Lower lobe of right lung (tissue), 2 donors: Measurements from ENCODE around the gene WDR5. TPM values are rescaled to one million over a fixed set of nuclear protein-coding genes. Genes with fewer than 3 reads are reported as not detected.
A peak's percentile ranks its signal among the peaks of the same experiment; 100 is the strongest.
"Not testable (repeated sequence)": the region's sequence is repeated elsewhere in the genome, so short reads cannot be mapped to it uniquely, and the experiment has no call there.

Experiments used
- ATAC-seq, 2 donors: fragments of 200-7000 bp; cut with Tn5 transposase; one replicate each; pipeline ENCODE4 v1.9.1; 2020 to 2022; ENCODE audit warnings: mild to moderate bottlenecking in 2 of 2, moderate library complexity in 2 of 2
- DNase-seq: peaks from one replicate; pipeline ENCODE4 v3.0.0-alpha.2; 2020
- H3K27ac ChIP-seq: fragments of 200-600 bp; one replicate; pipeline ENCODE4 v1.8.0; 2022
- H3K27me3 ChIP-seq: fragments of 200-600 bp; one replicate; pipeline ENCODE4 v1.8.0; 2022; ENCODE audit warnings: low read depth
- H3K36me3 ChIP-seq: fragments of 200-600 bp; one replicate; pipeline ENCODE4 v1.8.0; 2022; ENCODE audit warnings: mild to moderate bottlenecking
- H3K4me1 ChIP-seq: fragments of 200-600 bp; one replicate; pipeline ENCODE4 v1.8.0; 2022
- H3K4me3 ChIP-seq: fragments of 200-600 bp; one replicate; pipeline ENCODE4 v1.8.0; 2022; ENCODE audit warnings: mild to moderate bottlenecking
- H3K9me3 ChIP-seq: fragments of 200-600 bp; one replicate; pipeline ENCODE4 v1.8.0; 2022
- intact Hi-C: fragments of 100-400 bp; cut with DNase I; formaldehyde crosslinking; loops from one replicate; pipeline ENCODE4 v1.11.0; 2022
- long read RNA-seq: library from polyadenylated mRNA; unstranded; transcript quantifications from one replicate; pipeline ENCODE4 v2.0.0, GENCODE V29; 2021
- total RNA-seq: library from RNA; stranded (reverse); fragmentation: NEBNext Ultra II Directional; extraction: Animal tissue kit (Norgen Biotek cat#: 25700); gene quantifications from one replicate; pipeline ENCODE4 v1.2.1, GENCODE V29; 2021
- TF ChIP-seq, protein P1 (sequence below): fragments of 200-600 bp; IDR thresholded peaks from one replicate; pipeline ENCODE4 v1.8.0; 2022; ENCODE audit warnings: antibody characterized with exemption, mild to moderate bottlenecking
- donor health status: DM: no; HTN: yes; CAD: no; lungs with severe emphysema.

Gene WDR5
- total RNA-seq: 22.6 TPM
- long read RNA-seq, transcript WDR5-201 (14 exons, 3,151 nt): major isoform, 7 of 25 reads
- long read RNA-seq, partial matches to known transcripts: 4 of 25 reads
- long read RNA-seq, other reads (novel, unspliced or antisense): 13 of 25 reads

- intact Hi-C loops: no loop called here
- TF ChIP-seq, protein P1, sequence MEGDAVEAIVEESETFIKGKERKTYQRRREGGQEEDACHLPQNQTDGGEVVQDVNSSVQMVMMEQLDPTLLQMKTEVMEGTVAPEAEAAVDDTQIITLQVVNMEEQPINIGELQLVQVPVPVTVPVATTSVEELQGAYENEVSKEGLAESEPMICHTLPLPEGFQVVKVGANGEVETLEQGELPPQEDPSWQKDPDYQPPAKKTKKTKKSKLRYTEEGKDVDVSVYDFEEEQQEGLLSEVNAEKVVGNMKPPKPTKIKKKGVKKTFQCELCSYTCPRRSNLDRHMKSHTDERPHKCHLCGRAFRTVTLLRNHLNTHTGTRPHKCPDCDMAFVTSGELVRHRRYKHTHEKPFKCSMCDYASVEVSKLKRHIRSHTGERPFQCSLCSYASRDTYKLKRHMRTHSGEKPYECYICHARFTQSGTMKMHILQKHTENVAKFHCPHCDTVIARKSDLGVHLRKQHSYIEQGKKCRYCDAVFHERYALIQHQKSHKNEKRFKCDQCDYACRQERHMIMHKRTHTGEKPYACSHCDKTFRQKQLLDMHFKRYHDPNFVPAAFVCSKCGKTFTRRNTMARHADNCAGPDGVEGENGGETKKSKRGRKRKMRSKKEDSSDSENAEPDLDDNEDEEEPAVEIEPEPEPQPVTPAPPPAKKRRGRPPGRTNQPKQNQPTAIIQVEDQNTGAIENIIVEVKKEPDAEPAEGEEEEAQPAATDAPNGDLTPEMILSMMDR: peak; percentile 20
- Histone ChIP-seq H3K4me1 (peaks cover 60% of the 10 kb centered on the region), H3K4me3 (peak within 1 kb of the TSS; percentile 98), H3K27ac (peak within 1 kb of the TSS; percentile 93), H3K36me3 (peaks cover 9% of the 10 kb centered on the region), H3K27me3 (no peaks in the 10 kb centered on the region), H3K9me3 (no peaks in the 10 kb centered on the region)
- peak; percentile 88 to 92 for ATAC-seq
- peak; percentile 95 for DNase-seq
These were observed at the start of gene WDR5 for GRCh38 chr9:134135343-134136117. TSS of gene WDR5 (plus strand) at chr9:134136082. CDS start at chr9:134139878, 3,796 bp downstream.

GRCh38 chr9:134088063-134088725 lies 47.7 kb upstream of the WDR5 start:
- TF ChIP-seq, protein P1: no peak
- intact Hi-C loops: no loop called here
- Histone ChIP-seq H3K4me3 (no peak overlapping the region), H3K36me3 (no peaks in the 10 kb centered on the region), H3K27ac (no peak overlapping the region), H3K27me3 (no peaks in the 10 kb centered on the region), H3K9me3 (no peaks in the 10 kb centered on the region), H3K4me1 (no peaks in the 10 kb centered on the region)
- ATAC-seq (peak in 1 of 2 donors; percentile 45), DNase-seq (no peak)

GRCh38 chr9:134089972-134090371 lies 45.9 kb upstream of the WDR5 start:
- no peak for ATAC-seq
- intact Hi-C loops: no loop called here

DNA sequence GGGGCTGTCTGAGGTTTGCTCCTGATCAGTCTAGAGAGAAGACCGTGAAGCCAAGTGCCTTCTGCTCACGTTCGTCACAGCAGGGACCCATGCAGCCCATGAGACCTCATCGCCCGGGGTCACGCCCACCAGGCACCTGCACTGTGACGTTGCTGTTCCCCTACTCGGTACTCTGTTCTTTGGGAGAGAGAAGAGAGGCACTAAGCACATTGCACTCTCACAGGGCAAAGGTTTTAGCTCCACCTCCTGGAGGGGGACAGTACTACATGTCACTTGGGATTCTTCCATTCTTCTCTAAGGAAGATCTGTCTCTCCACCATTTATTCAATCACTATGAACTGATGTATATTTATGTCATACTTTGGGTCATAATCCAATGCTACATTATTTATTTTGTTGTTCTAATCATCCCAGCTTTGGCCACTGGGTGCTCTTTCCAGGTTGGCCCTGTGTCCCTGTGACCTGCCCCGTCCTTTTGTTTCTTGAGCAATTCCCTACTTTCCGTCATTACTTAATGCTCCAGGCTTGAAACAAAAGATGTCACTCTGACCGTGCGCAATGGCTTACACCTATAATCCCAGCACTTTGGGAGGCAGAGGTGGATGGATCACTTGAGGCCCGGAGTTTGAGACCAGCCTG lies 36.6 kb upstream of the WDR5 start:
- H3K36me3 ChIP-seq: no peaks in the 10 kb centered on the region
- H3K4me1 ChIP-seq: no peaks in the 10 kb centered on the region
- no peak overlapping the region for H3K4me3 ChIP-seq
- ATAC-seq: peak; percentile 86 to 91
- no peaks in the 10 kb centered on the region for H3K9me3 ChIP-seq
- H3K27ac ChIP-seq: no peak overlapping the region
- TF ChIP-seq, protein P1: peak; percentile 72
- no peak for DNase-seq
- intact Hi-C loops: no loop called here
- no peaks in the 10 kb centered on the region for H3K27me3 ChIP-seq

More at GRCh38 chr9:134089972-134090371, 45.9 kb upstream of the WDR5 start:
- DNase-seq: no peak
- Histone ChIP-seq H3K27me3 (no peaks in the 10 kb centered on the region), H3K36me3 (no peaks in the 10 kb centered on the region), H3K4me1 (no peaks in the 10 kb centered on the region), H3K27ac (no peak overlapping the region), H3K4me3 (no peak overlapping the region), H3K9me3 (no peaks in the 10 kb centered on the region)
- TF ChIP-seq, protein P1: no peak

GRCh38 chr9:134100040-134100439 lies 35.8 kb upstream of the WDR5 start:
- Histone ChIP-seq H3K27me3 (no peaks in the 10 kb centered on the region), H3K27ac (no peak overlapping the region), H3K36me3 (no peaks in the 10 kb centered on the region), H3K4me3 (no peak overlapping the region), H3K9me3 (no peaks in the 10 kb centered on the region), H3K4me1 (no peaks in the 10 kb centered on the region)
- ATAC-seq: no peak
- intact Hi-C loops: no loop called here
- DNase-seq: no peak
- TF ChIP-seq, protein P1: no peak

DNA sequence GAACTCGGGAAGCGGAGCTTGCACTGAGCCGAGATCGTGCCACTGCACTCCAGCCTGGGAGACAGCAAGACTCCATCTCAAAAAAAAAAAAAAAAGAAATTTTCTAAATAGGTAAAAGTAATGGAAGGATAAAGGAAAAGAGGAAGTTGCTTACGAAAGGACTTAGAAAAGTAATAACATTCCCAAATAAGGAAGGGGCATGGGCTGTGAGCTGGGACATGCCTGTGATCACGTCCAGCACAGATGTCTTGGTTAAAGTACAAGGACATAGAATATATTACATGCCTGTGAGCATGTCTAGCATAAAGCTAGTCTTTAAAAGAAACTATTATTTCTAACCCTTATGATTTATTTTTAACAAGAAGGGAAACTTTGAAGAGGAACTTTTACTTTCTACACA lies 34.7 kb upstream of the WDR5 start:
- H3K36me3 ChIP-seq, H3K27ac ChIP-seq, H3K27me3 ChIP-seq, intact Hi-C loops, DNase-seq, H3K4me3 ChIP-seq, ATAC-seq, H3K4me1 ChIP-seq, H3K9me3 ChIP-seq: not testable (repeated sequence)
